Measurements from ENCODE around the gene XPR1.

XPR1 gene

DNA sequence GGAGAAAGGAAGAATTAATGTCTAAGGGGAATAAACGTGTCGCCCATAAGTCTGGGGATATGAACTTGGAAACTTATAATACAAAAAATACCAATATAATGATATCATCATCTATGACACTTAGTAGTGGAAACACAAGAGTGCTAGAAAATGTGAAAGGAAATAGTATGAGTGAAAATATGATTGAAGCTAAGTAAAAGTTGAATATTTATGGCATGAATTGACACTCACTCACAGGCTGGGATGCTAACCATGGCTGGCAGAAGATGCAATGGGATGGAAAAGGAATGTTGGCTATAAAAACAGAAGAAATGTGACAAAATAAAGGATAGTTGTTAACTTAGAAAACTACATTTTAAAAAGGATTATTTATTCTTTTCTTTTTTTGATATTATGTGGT is 120.1 kb downstream of the XPR1 start:
- TF ChIP-seq EZH2phosphoT487 (IDR thresholded peaks at IDR 0.05; ENCODE audit: borderline replicate concordance, low read length): no peak
- no peak for TF ChIP-seq CTCF (IDR thresholded peaks at IDR 0.05; ENCODE audit: low read depth, low read length, poor library complexity, severe bottlenecking)
- Histone ChIP-seq H3K9me2 (replicated peaks; ENCODE audit: control insufficient read depth, low read length) (no peaks in the 10 kb centered on the region), H3K36me3 (ENCODE audit: control insufficient read depth, low read length) (no peaks in the 10 kb centered on the region), H3K4me2 (ENCODE audit: low read length) (no peak overlapping the region), H4K20me1 (ENCODE audit: control insufficient read depth, insufficient read depth, low read depth, low read length) (no peaks in the 10 kb centered on the region), H3K27me3 (ENCODE audit: control insufficient read depth, low read length) (no peaks in the 10 kb centered on the region), H3K4me3 (ENCODE audit: low read length) (no peak overlapping the region), H3K9me3 (ENCODE audit: control insufficient read depth, insufficient read depth, low read length) (no peaks in the 10 kb centered on the region), H3K4me1 (ENCODE audit: control insufficient read depth, low read length) (0 out of 2 replicates have a peak, but pooled peaks cover 4% of the 10 kb centered on the region), H3K27ac (ENCODE audit: low read depth, low read length) (no peak overlapping the region), H3F3A (ENCODE audit: control insufficient read depth, insufficient read depth) (no peaks in the 10 kb centered on the region), H3K79me2 (ENCODE audit: control insufficient read depth, low read length) (no peaks in the 10 kb centered on the region)

- Histone ChIP-seq H3K79me2 (ENCODE audit: control insufficient read depth, low read length) (no peaks in the 10 kb centered on the region), H3K4me1 (ENCODE audit: control insufficient read depth, low read length) (0 out of 2 replicates have a peak, but pooled peaks cover 4% of the 10 kb centered on the region), H3K27ac (ENCODE audit: low read depth, low read length) (no peak overlapping the region), H3F3A (ENCODE audit: control insufficient read depth, insufficient read depth) (no peaks in the 10 kb centered on the region), H4K20me1 (ENCODE audit: control insufficient read depth, insufficient read depth, low read depth, low read length) (no peaks in the 10 kb centered on the region), H3K4me2 (ENCODE audit: low read length) (no peak overlapping the region), H3K9me3 (ENCODE audit: control insufficient read depth, insufficient read depth, low read length) (no peaks in the 10 kb centered on the region), H3K27me3 (ENCODE audit: control insufficient read depth, low read length) (no peaks in the 10 kb centered on the region), H3K9me2 (replicated peaks; ENCODE audit: control insufficient read depth, low read length) (no peaks in the 10 kb centered on the region), H3K4me3 (ENCODE audit: low read length) (no peak overlapping the region), H3K36me3 (ENCODE audit: control insufficient read depth, low read length) (no peaks in the 10 kb centered on the region)
- TF ChIP-seq CTCF (IDR thresholded peaks at IDR 0.05; ENCODE audit: low read depth, low read length, poor library complexity, severe bottlenecking) (no peak), EZH2phosphoT487 (IDR thresholded peaks at IDR 0.05; ENCODE audit: borderline replicate concordance, low read length) (no peak)
These were observed 122.6 kb downstream of the XPR1 start for GRCh38 chr1:180754453-180754852.

GRCh38 chr1:180757657-180758056 is 125.8 kb downstream of the XPR1 start:
- Histone ChIP-seq H3K4me1 (ENCODE audit: control insufficient read depth, low read length) (0 out of 2 replicates have a peak, but pooled peaks cover 4% of the 10 kb centered on the region), H3K27me3 (ENCODE audit: control insufficient read depth, low read length) (no peaks in the 10 kb centered on the region), H3K79me2 (ENCODE audit: control insufficient read depth, low read length) (no peaks in the 10 kb centered on the region), H4K20me1 (ENCODE audit: control insufficient read depth, insufficient read depth, low read depth, low read length) (no peaks in the 10 kb centered on the region), H3K4me2 (ENCODE audit: low read length) (no peak overlapping the region), H3K9me2 (replicated peaks; ENCODE audit: control insufficient read depth, low read length) (no peaks in the 10 kb centered on the region), H3K4me3 (ENCODE audit: low read length) (no peak overlapping the region), H3K36me3 (ENCODE audit: control insufficient read depth, low read length) (no peaks in the 10 kb centered on the region), H3K9me3 (ENCODE audit: control insufficient read depth, insufficient read depth, low read length) (no peaks in the 10 kb centered on the region), H3K27ac (ENCODE audit: low read depth, low read length) (no peak overlapping the region), H3F3A (ENCODE audit: control insufficient read depth, insufficient read depth) (no peaks in the 10 kb centered on the region)
- no peak for TF ChIP-seq CTCF (IDR thresholded peaks at IDR 0.05; ENCODE audit: low read depth, low read length, poor library complexity, severe bottlenecking)

DNA sequence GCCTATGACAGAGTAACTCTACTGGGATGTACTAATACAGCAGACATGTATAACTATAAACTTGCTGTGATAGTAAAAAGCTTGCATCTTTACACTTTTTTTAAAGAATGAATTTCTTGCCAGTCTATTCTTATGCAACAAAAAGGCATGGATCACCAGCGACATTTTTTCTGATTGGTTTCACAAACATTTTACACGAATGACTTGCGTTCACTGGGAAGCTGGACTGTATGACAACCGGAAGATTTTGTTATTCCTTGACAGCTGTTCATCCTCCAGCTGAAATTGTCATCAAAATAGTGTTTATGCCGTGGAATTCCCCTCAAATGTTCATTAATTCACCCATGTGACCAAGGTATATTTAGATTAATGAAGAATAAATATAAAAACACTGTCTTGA is 131.0 kb downstream of the XPR1 start:
- Histone ChIP-seq H3K27ac (ENCODE audit: low read depth, low read length) (no peak overlapping the region), H4K20me1 (ENCODE audit: control insufficient read depth, insufficient read depth, low read depth, low read length) (no peaks in the 10 kb centered on the region), H3K4me3 (ENCODE audit: low read length) (no peak overlapping the region), H3K36me3 (ENCODE audit: control insufficient read depth, low read length) (no peaks in the 10 kb centered on the region), H3K4me2 (ENCODE audit: low read length) (no peak overlapping the region), H3K9me2 (replicated peaks; ENCODE audit: control insufficient read depth, low read length) (no peaks in the 10 kb centered on the region), H3K9me3 (ENCODE audit: control insufficient read depth, insufficient read depth, low read length) (no peaks in the 10 kb centered on the region), H3K27me3 (ENCODE audit: control insufficient read depth, low read length) (no peaks in the 10 kb centered on the region), H3K4me1 (ENCODE audit: control insufficient read depth, low read length) (no peaks in the 10 kb centered on the region), H3K79me2 (ENCODE audit: control insufficient read depth, low read length) (no peaks in the 10 kb centered on the region), H3F3A (ENCODE audit: control insufficient read depth, insufficient read depth) (no peaks in the 10 kb centered on the region)
- TF ChIP-seq CTCF (IDR thresholded peaks at IDR 0.05; ENCODE audit: low read depth, low read length, poor library complexity, severe bottlenecking): no peak
- no peak for TF ChIP-seq EZH2phosphoT487 (IDR thresholded peaks at IDR 0.05; ENCODE audit: borderline replicate concordance, low read length)

All from DOHH2 (cell line).